Peyer's patch (tissue), 4 donors: Measurements from ENCODE around the gene UBE2V1. TPM values are rescaled to one million over a fixed set of nuclear protein-coding genes. Genes with fewer than 3 reads are reported as not detected.
A peak's percentile ranks its signal among the peaks of the same experiment; 100 is the strongest.

Experiments used
- DNase-seq, 3 donors: peaks; one replicate each; pipeline ENCODE4 v3.0.0-alpha.2; 2017 to 2019
- H3K27ac ChIP-seq, 4 donors: fragments of 200-600 bp; sonication (generic); one replicate each; pipeline ENCODE4 v1.5.1; 2016 to 2019
- H3K27me3 ChIP-seq, 2 donors: fragments of 200-600 bp; sonication (generic); one replicate each; pipeline ENCODE4 v1.5.1; 2019
- H3K36me3 ChIP-seq, 3 donors: fragments of 200-600 bp; sonication (generic); one replicate each; pipeline ENCODE4 v1.5.1; 2016 to 2019
- H3K4me1 ChIP-seq, 4 donors: fragments of 200-600 bp; sonication (generic); one replicate each; pipeline ENCODE4 v1.5.1; 2016 to 2019
- H3K4me3 ChIP-seq, 4 donors: fragments of 200-600 bp; sonication (generic); 1 replicate in 3 of 4; 2 replicates in 1 of 4; pipeline ENCODE4 v1.5.1; 2016 to 2019; ENCODE audit warnings: mild to moderate bottlenecking in 1 of 4
- H3K9me3 ChIP-seq, 4 donors: fragments of 200-600 bp; sonication (generic); one replicate each; pipeline ENCODE4 v1.5.1; 2016 to 2019; ENCODE audit warnings: mild to moderate bottlenecking in 1 of 4
- CTCF ChIP-seq, 6 experiments: fragments of 450-650 bp in 4 of 6; fragments of 200-600 bp in 2 of 6; sonication (generic) in 1 of 6; IDR thresholded peaks; one replicate each; pipeline ENCODE4 v1.5.1; 2017 to 2019; ENCODE audit warnings: antibody characterized with exemption in 6 of 6, mild to moderate bottlenecking in 3 of 6, moderate library complexity in 1 of 6
- POLR2A ChIP-seq, 2 donors: fragments of 450-650 bp; IDR thresholded peaks; one replicate each; pipeline ENCODE4 v1.5.1; 2017; ENCODE audit warnings: antibody characterized with exemption in 2 of 2, mild to moderate bottlenecking in 2 of 2, moderate library complexity in 2 of 2
- total RNA-seq, 4 donors: library from RNA; depleted of rRNA; stranded (reverse); fragments of >200 nt; gene quantifications; one replicate each; pipeline ENCODE4 v1.1.0, GENCODE V29; 2016

The UBE2V1 gene
- total RNA-seq, 4 donors from 2014 or later = 94.4 to 111 (median 105) TPM

GRCh38 chr20:50127587-50128519 lies 14.9 kb upstream of the UBE2V1 start:
- TF ChIP-seq CTCF (IDR thresholded peaks at IDR 0.05) = no peak
- TF ChIP-seq POLR2A (IDR thresholded peaks at IDR 0.05) = no peak
- no peak overlapping the region for H3K27ac ChIP-seq

GRCh38 chr20:50126662-50127061 lies 13.7 kb upstream of the UBE2V1 start:
- H3K27ac ChIP-seq = peak overlapping the region in 2 of 4 donors; percentile 20 to 53
- peak in 2 of 3 donors; percentile 76 to 80 for DNase-seq
- TF ChIP-seq POLR2A (IDR thresholded peaks at IDR 0.05) (no peak), CTCF (IDR thresholded peaks at IDR 0.05) (no peak)
- no peaks in the 10 kb centered on the region for H3K27me3 ChIP-seq
- peaks cover 0 to 12% (median 0%) of the 10 kb centered on the region in 4 donors for H3K4me1 ChIP-seq
- H3K9me3 ChIP-seq = no peaks in the 10 kb centered on the region
- peaks cover 0 to 62% (median 0%) of the 10 kb centered on the region in 3 donors for H3K36me3 ChIP-seq
- H3K4me3 ChIP-seq = no peak overlapping the region

More at GRCh38 chr20:50127587-50128519, 14.9 kb upstream of the UBE2V1 start:
- Histone ChIP-seq H3K27me3 (no peaks in the 10 kb centered on the region), H3K36me3 (peaks cover 0 to 63% (median 0%) of the 10 kb centered on the region in 3 donors), H3K4me3 (no peak overlapping the region), H3K4me1 (peaks cover 0 to 12% (median 0%) of the 10 kb centered on the region in 4 donors), H3K9me3 (no peaks in the 10 kb centered on the region)
- no peak for DNase-seq

- no peaks in the 10 kb centered on the region for H3K27me3 ChIP-seq
- no peaks in the 10 kb centered on the region for H3K9me3 ChIP-seq
- no peak overlapping the region for H3K27ac ChIP-seq
- H3K4me1 ChIP-seq = peaks cover 0 to 12% (median 0%) of the 10 kb centered on the region in 4 donors
- TF ChIP-seq POLR2A (IDR thresholded peaks at IDR 0.05) (no peak), CTCF (IDR thresholded peaks at IDR 0.05) (no peak)
- DNase-seq = no peak
- no peak overlapping the region for H3K4me3 ChIP-seq
- H3K36me3 ChIP-seq = peaks cover 0 to 52% (median 0%) of the 10 kb centered on the region in 3 donors
Observed at GRCh38 chr20:50125279-50125678, 12.3 kb upstream of the UBE2V1 start.

- H3K9me3 ChIP-seq = no peaks in the 10 kb centered on the region
- H3K4me3 ChIP-seq = no peak overlapping the region
- TF ChIP-seq POLR2A (IDR thresholded peaks at IDR 0.05) = no peak
- no peak for TF ChIP-seq CTCF (IDR thresholded peaks at IDR 0.05)
- H3K27ac ChIP-seq = no peak overlapping the region
- H3K4me1 ChIP-seq = peaks cover 0 to 12% (median 0%) of the 10 kb centered on the region in 4 donors
- H3K27me3 ChIP-seq = no peaks in the 10 kb centered on the region
- H3K36me3 ChIP-seq = peaks cover 0 to 48% (median 0%) of the 10 kb centered on the region in 3 donors
- DNase-seq = no peak
Observed at GRCh38 chr20:50124496-50124895, 11.5 kb upstream of the UBE2V1 start.

- H3K4me1 ChIP-seq = peaks cover 0 to 12% (median 0%) of the 10 kb centered on the region in 4 donors
- H3K9me3 ChIP-seq = no peaks in the 10 kb centered on the region
- no peak for DNase-seq
- H3K27ac ChIP-seq = no peak overlapping the region
- H3K4me3 ChIP-seq = no peak overlapping the region
- TF ChIP-seq POLR2A (IDR thresholded peaks at IDR 0.05) (no peak), CTCF (IDR thresholded peaks at IDR 0.05) (no peak)
- no peaks in the 10 kb centered on the region for H3K27me3 ChIP-seq
- H3K36me3 ChIP-seq = peaks cover 0 to 37% (median 0%) of the 10 kb centered on the region in 3 donors
Observed at GRCh38 chr20:50123418-50123817, 10.5 kb upstream of the UBE2V1 start.
